ENCODE data around the gene USP46.

DNA sequence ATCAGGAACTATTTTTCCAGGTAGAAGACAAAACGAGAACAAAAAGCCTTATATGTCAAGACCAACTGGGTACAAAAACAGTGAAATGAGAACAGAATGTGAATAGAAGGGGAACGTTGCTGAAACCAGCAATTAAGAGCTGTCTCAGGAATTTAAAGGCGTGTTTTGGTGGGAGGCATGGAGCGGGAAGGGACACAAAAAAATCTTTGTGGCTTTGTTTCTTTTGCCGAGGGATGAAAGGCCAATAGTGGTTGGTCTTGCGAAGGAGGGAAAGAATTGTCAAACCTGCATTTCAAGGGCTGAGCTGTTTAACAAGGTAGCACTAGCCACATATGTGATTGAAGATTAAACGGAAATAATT, 103.8 kb downstream of the USP46 start:
- TF ChIP-seq, protein P1, sequence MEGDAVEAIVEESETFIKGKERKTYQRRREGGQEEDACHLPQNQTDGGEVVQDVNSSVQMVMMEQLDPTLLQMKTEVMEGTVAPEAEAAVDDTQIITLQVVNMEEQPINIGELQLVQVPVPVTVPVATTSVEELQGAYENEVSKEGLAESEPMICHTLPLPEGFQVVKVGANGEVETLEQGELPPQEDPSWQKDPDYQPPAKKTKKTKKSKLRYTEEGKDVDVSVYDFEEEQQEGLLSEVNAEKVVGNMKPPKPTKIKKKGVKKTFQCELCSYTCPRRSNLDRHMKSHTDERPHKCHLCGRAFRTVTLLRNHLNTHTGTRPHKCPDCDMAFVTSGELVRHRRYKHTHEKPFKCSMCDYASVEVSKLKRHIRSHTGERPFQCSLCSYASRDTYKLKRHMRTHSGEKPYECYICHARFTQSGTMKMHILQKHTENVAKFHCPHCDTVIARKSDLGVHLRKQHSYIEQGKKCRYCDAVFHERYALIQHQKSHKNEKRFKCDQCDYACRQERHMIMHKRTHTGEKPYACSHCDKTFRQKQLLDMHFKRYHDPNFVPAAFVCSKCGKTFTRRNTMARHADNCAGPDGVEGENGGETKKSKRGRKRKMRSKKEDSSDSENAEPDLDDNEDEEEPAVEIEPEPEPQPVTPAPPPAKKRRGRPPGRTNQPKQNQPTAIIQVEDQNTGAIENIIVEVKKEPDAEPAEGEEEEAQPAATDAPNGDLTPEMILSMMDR (IDR thresholded peaks at IDR 0.05) = no peak
- TF ChIP-seq POLR2A (IDR thresholded peaks at IDR 0.05) = no peak

Data from Peyer's patch (tissue), 4 donors.